Measurements from ENCODE around the gene KCNQ1.
"Not testable (repeated sequence)": the region's sequence is repeated elsewhere in the genome, so short reads cannot be mapped to it uniquely, and the experiment has no call there.

Gene KCNQ1

GRCh38 chr11:2631161-2631560 lies 186.4 kb downstream of the KCNQ1 start:
- DNase-seq, result no peak

DNA sequence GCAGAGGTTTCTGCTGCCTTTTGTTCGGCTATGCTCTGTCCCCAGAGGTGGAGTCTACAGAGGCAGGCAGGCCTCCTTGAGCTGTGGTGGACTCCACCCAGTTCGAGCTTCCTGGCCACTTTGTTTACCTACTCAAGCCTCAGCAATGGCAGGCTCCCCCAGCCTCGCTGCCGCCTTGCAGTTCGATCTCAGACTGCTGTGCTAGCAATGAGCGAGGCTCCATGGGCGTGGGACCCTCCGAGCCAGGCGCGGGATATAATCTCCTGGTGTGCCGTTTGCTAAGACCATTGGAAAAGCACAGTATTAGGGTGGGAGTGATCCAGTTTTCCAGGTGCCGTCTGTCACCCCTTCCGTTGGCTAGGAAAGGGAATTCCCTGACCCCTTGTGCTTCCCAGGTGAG lies 195.0 kb downstream of the KCNQ1 start:
- DNase-seq, result not testable (repeated sequence)

GRCh38 chr11:2641623-2642022 lies 196.8 kb downstream of the KCNQ1 start:
- DNase-seq, result no peak

DNA sequence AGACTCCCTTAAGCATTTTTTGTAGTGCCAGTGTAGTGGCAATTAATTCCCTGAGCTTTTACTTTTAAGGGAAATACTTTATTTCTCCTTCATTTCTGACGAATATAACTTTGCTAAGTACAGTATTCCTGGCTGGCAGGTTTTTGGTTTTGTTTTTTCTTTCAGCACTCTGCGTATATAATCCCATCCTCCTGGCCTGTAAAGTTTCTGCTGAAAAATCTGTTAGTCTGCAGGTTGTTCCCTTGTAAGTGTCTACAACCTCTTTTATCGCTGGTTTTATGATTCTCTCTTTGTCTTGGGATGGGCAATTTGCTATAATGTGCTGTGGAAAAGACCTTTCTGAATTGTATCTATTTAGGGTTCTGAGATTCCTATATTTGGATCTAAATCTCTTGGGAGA lies 198.9 kb downstream of the KCNQ1 start:
- no peak for DNase-seq

GRCh38 chr11:2644844-2645778 lies 200.3 kb downstream of the KCNQ1 start:
- DNase-seq, result no peak

DNA sequence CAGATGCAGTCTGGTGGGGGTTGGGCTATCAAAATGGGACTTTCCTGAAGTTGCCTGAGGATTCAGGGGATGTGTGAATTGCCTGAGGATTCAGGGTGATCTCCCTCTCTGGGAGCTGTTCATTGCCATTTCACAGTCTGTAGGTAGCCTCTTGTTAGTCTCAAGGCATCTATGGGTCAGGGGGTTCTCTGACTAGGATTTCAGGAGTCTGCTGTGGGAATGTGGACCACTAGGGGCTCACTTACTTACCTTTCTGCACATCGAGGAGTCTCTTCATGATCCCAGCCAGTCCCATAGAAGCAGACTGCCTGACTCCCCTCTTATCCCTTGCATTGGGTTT lies 200.9 kb downstream of the KCNQ1 start:
- DNase-seq, result no peak

DNA sequence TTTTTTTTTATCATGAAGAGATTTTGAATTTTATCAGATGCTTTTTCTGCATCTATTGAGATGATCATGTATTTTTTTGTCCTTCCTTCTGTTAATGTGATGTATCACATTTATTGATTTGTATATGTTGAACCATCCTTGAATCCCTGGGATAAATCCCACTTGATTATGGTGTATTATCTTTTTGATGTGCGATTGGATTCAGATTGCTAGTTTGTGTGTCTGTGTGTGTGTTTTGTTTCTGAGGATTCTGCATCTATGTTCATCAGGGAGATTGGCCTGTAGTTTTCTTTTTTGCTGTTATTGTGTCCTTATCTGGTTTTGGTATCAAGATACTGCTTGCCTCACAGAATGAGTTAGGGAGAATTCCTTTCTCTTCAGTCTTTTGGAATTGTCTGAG lies 202.4 kb downstream of the KCNQ1 start:
- DNase-seq, result no peak

DNA sequence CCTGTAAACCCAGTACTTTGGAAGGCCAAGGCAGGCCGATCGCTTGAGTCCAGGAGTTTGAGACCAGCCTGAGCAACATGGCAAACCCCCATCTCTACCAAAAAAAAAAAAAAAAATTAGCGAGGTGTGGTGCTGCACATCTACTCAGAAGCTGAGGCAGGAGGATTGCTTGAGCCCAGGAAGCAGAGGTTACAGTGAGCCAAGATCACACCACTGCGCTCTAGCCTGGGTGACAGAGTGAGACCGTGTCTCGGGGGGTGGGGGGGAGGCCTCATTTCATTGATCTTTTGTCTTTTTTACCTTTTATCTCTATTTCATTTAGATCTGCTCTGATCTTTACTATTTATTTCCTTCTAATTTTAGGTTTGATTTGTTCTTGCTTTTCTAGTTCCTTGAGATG lies 203.1 kb downstream of the KCNQ1 start:
- DNase-seq, result no peak

DNA sequence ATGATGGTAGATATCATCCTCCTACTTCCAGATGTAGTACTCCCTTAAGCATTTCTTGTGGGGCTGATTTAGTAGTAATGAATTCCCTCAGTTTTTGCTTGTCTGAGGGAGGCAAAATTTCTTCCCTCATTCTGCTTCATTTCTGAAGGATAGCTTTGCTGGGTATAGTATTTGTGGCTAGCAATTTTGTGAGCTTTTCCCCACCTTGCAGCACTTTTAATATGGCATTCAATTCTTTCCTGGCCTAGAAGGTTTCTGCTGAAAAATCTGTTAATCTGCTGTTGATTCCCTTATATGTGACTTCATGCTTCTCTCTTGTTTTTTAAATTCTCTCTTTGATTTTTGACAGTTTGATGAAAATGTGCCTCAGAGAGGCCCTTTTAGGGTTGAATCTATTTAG lies 204.6 kb downstream of the KCNQ1 start:
- no peak for DNase-seq

DNA sequence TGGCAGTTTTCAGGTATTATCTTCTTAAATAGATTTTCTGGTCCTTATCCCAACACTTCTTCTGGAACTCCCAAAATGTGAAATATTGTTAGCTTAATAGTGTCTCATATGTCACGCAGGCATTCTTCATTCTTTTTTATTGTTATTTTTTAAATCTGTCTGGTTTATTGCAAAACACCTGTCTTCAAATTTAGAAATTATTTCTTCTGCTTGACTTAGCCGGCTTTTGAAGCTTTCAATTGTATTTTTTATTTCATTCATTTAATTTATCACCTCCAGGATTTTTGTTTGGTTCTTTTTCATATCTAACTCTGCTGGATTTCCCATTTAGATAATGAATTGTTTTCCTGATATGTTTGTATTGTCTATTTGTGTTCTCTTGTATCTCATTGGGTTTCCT lies 205.0 kb downstream of the KCNQ1 start:
- no peak for DNase-seq

- no peak for DNase-seq
Measured at GRCh38 chr11:2650343-2650867, 205.6 kb downstream of the KCNQ1 start.

DNA sequence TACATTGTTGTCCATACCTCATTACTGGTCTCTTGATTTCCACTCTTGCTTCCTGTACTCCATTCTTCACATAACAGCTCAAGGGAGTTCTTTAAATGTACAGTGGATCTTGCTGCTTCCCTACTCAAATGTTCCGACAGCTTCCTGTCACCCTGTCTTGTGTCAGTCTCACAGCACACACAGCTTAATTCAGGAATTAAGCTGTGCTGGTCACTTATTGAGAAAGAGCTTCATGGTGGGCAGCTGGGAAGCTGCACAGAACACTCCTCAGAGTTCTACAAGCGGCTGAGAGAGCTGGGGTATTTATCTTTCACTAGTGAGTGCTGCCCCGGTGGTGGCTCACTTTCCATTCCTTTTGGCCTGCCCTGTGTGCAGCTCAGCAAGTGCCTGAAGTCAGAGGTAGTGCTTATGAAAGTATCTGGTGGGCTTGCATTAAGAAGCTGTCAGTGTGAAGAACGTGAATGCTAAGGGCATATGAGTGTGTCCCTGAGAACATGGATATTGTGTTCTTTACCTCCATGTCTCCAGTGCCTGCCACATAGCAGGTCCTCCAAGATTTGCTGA lies 206.3 kb downstream of the KCNQ1 start:
- no peak for DNase-seq

DNA sequence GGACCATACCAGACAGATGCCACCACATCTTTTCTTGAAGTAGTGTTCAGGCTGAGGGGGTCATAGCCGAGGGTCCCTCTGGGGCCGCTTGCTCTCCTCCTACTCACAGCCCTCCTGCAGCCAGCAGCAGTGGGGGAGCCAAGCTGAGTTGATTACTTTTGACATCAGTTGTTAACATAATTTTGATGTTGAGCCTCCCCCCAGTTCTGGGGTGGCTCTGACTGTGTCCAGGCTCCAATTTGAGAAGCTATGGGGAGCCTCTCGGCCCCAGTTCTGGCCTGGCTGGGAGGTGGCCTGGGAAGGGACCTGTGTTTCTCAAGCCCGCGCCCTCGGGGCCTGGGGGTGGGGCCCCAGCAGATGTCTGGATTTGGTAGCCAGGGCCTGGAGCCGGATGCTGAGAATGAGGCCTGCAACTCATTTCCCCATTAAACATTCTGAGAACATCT lies 207.0 kb downstream of the KCNQ1 start:
- DNase-seq, result no peak

DNA sequence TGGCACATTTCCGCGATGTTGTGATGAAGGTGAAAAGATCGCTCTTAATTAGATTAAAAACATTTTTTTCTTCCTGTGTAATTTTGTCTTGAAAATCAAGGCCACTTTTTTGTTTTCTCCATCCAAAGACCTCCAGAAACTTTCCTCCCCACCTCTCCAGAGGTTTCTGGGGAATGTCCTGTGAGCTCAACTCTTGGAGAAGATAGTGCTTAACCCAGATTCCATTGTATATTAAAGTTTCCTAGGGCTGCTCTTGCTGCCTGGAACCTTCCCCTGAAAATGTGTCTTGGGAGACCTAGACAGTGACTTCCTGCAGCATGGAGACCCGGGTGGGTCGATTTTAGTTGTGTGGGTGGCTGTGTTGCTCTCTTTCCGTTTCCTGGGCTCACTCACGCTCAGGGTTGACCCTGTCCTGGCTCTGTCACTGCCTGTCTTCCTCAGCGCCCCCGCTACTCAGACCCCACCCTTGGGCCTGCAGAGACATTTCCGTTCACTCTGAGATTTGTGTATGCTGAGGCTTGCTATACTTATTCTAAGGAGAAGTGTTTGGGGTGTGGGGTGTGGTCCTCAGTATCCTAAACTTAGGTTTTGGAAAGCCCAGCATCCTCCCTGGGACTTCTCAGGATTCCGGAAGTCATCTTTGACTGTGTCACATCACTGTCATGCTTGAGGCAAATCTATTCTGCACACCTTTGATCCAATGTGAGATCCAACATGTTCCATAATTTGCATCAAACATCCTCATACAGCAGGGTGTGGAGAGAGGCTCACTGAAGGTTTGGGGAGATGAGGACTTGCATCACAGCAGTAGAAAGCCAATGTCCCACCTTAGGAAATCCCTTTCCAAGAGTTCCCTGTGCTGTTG lies 207.8 kb downstream of the KCNQ1 start:
- no peak for DNase-seq

DNA sequence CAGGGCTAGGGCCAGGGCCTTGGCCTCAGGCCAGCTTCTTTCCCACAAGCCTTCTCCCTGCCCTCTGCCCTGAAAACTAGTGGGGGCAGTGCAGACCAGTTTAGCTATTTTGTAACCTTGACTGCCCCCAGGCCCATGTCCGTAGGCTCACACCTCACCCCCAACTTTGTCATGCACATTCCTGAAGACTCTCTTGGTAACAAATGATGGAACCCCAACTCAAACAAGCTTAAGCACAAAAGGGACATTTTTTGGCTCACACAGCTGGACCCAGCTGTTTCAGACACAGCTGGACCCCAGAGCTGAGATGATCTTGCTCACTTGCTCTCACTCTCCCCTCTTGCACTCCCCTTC lies 208.4 kb downstream of the KCNQ1 start:
- DNase-seq, result no peak

DNA sequence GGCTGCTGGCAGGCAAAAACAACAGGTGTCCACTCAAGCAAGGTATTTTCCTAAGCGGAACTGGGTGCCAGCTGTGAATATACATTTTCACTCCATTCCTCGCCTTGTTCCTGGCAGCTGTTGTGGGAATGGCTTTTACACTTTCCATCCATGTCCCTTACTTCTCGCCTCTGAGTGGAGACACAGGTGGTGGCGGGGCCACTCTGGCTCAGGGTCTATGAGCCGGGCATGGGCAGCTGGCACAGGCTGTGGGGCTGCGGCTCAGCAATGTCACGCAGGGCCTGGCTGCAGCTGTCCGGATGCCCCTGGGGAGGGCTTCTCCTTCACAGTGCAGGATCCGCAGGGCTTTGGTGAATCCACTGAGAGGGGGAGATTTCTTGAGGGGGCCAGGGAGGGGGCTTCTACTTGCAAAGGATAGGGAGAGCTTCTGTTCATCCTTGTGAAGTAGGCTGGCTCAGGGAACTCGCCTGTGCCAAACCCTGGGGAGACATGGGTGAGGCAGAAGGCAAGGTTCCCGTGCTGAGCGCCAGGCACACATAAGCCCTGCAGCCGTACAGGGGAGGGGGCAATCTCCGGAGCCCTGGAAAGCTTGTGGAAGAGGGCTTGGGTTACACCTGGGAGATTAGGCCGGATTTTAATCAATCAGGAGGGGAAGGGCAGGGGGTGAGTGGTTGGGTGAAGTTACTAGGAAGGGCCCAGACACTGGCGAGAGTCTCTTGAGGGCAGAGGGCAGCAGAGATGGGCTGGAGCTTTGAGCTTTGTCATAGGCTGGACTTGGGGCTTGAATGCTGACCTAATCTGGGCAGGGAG lies 209.3 kb downstream of the KCNQ1 start:
- no peak for DNase-seq

DNA sequence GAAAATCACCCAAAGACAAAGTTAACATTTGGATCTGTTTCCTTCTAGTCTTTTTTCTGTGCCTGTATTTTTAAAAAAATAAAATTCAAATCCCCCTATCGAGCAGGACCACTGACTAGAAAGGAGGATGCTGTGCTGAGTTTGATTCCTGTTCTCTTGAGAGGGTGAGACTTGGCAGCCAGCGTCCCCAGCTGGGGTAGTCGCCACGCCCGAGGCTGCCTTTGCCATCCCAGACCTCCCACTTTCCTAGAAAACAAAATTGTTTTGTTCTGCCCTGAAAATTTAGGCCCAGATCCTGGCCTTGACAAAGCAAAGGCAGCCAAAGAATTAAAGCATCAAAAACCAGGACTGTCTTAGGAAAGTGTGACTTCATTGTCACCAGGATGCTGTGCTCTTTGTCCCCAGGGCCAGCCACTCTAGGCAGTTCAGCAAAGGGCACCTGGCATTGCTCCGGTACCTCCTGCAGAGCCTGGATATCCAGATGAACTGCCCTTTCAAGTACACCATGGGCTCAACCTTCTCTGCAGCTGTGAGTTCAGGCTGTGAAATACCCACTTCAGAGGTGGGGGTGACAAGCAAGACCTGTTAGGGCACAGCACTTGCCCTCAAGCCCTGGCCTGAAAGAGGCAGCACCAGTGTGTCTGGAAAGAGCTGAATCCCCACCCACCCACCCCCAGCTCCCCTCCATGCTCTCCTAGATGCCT lies 210.4 kb downstream of the KCNQ1 start:
- no peak for DNase-seq

GRCh38 chr11:2655834-2656622 lies 211.2 kb downstream of the KCNQ1 start:
- no peak for DNase-seq

- no peak for DNase-seq
Measured at GRCh38 chr11:2656859-2657258, 212.1 kb downstream of the KCNQ1 start.

DNA sequence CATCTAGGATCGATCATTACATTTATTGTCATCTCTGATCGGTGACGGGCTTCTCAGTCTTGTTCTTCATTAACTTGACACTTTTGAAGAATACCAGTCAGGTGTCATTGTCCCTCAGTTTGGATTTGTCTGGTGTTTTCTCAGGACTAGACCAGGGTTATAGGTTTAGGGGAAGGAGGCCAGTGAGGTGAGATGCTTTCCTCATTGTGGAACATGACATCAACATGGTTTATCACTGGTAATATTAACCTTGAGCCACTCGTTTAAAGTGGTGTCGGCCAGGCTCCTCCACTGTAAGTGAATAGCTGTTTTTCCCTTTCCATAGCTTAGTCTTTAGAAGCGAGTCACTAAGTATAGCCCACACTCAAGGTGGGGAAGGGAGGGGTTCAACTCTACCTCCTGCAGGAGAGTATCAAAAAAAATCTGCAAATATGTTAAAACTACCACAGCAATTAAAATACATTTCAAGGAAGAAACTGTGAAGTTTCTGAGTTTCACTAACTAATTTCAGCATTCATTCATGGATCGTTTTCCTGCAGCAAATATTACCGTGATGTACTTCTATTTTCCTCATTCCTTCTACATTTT lies 213.0 kb downstream of the KCNQ1 start:
- DNase-seq, result no peak

Data from DMS79 treated with DMSO at 0.1 percent for 48 hours (cell line).